DLD1 (cell line): ENCODE results near the gene CD7.

Experiments used
- in situ Hi-C: cut with HindIII; loops from 2 replicates; pipeline ENCODE4 v1.10.0; 2017; ENCODE audit warnings: low sequenced_read_pairs

Gene CD7

DNA sequence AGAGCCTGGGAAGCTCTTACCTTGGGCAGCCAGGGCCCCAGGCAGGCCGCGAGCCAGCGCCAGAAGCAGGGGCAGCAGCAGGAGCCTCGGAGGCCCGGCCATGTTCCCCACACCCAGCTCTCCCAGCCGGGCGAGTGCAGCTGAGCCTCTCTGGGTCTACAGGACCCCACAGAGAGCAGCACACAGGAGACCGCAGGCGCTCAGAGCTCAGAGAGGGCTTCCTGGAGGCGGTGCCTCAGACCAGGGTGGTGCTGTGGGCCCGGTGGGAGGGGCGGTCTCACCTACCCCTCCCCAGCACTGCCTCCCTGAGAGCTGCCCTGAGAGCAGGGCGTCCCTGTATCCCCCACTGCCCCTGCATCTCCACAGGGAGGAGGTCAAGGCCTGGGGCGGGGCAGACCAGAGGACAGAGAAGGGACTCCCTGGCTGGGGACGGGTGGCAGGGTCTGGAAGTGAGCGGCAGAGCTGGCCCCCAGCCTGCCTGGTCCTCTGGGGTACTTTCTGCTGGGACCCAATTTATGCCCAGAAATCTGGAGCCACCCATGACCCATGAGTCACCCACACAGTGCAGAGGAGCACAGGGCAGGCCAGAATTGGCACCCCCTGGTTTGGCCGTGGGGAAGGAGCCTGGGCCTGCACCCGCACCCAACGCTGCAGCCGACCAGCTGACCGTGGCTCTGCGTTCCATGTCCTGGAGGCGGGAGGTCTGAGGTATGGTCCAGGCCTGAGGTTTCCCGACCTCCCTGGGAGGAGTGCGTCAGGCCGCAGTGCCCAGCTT, at the start of gene CD7:
Gene CD7, minus strand, starts transcription at position 215 of the 775 bp plus-strand sequence. Its CDS starts 113 bp downstream, at position 102.
- in situ Hi-C loops, result no loop called here

GRCh38 chr17:82366749-82367148, 49.3 kb upstream of the CD7 start:
- in situ Hi-C loops, result loop anchor here (10.0 kb wide), 1 partner anchor 48 kb away; the partner anchor contains the start of genes HEXD and OGFOD3

- in situ Hi-C loops, result loop anchor here (10.0 kb wide), 1 partner anchor 49 kb away; the partner anchor contains the start of genes HEXD and OGFOD3
Observed at GRCh38 chr17:82365606-82366295, 48.3 kb upstream of the CD7 start.

DNA sequence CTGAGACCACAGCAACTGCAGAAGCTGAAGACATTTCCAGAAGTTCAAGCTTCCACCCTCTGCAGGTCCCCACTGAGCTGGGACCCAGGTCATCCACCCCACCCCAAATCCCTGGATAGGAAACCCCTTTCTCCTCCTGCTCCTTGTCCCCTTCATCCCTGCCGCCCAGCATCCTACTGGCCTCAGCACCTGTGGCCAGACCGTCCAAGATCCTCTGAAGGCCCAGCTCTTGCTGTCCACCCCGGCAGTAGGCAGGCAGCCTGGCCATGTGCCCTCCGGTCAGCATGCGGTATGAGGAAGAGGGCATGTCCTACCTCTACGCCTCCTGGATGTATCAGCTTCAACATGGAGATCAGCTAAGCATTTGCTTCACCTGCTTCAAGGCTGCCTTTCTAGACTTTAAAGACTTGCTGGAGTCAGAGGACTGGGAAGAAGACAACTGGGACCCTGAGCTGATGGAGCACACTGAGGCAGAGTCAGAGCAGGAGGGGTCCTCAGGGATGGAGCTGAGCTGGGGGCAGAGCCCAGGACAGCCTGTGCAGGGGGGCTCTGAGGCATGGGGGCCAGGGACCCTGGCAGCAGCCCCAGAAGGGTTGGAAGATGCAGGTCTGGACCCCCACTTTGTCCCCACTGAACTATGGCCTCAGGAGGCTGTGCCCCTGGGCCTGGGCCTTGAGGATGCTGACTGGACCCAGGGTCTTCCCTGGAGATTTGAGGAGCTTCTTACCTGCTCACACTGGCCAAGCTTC, 44.7 kb upstream of the CD7 start:
- in situ Hi-C loops, result loop anchor here (10.0 kb wide), 1 partner anchor 53 kb away; the partner anchor contains the start of genes HEXD and OGFOD3

GRCh38 chr17:82359451-82360074, 42.2 kb upstream of the CD7 start:
- in situ Hi-C loops, result loop anchor here (10.0 kb wide), 1 partner anchor 55 kb away; the partner anchor contains the start of genes HEXD and OGFOD3

GRCh38 chr17:82358465-82359350, 41.3 kb upstream of the CD7 start, which contains the start of gene TEX19:
TSS of gene TEX19 (plus strand) at chr17:82359247. CDS start at chr17:82362151, 2,904 bp downstream.
- in situ Hi-C loops, result no loop called here

- in situ Hi-C loops, result no loop called here
Observed at GRCh38 chr17:82357394-82357793, 40.0 kb upstream of the CD7 start.

GRCh38 chr17:82356845-82357355, 39.5 kb upstream of the CD7 start:
- in situ Hi-C loops, result no loop called here

DNA sequence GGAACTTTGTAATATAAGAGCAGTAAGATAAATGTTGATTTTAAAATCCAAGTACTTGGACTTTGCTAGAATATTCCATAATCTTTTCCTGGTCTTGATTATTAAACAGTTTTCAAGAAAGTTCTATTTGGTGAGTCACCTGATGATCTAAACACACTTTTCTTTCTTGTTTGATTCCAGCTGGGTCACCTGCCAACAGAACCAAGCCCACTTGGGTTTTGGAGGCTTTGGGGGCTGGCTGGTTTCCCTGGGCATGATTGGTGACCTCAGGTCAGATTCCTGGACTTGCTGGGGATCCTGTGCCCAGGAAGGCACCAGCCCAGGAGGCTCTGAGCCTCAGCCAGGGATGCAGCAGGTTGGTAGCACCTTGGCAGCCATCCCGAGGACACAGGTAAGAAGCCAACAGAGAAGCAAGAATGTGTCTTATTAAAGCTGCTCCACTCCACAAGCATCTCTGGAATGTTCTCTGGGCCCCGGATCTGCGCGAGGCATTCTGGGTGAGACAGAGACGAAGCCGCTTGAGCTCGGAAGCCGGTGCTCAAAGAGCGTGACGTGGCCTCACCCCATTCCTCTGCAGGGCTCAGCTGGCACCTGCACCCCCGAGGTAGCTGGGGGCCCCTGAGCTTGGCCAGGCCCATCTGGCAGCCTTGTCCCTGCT, 38.5 kb upstream of the CD7 start:
- in situ Hi-C loops, result no loop called here

DNA sequence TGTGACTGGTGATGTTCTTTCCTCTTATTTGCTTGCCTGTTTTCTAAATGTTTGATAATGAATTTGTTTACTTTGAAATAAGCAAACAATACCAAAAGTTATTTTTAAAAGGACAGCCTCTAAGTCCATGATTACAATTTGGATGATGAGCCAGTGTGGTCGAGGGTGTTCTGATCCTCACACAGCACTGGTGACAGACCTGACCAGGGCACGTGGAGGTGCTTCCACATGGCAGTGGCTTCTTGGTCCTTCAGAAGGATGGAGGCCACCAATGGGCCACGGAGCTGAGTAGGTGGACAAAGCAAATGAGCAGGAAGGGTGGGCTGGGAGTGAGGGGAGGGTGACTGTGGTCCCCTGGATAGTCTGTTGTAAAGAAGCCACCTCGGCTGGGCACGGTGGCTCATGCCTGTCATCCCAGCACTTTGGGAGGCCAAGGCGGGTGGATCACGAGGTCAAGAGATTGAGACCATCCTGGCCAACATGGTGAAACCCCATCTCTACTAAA, 37.4 kb upstream of the CD7 start:
- in situ Hi-C loops, result no loop called here

DNA sequence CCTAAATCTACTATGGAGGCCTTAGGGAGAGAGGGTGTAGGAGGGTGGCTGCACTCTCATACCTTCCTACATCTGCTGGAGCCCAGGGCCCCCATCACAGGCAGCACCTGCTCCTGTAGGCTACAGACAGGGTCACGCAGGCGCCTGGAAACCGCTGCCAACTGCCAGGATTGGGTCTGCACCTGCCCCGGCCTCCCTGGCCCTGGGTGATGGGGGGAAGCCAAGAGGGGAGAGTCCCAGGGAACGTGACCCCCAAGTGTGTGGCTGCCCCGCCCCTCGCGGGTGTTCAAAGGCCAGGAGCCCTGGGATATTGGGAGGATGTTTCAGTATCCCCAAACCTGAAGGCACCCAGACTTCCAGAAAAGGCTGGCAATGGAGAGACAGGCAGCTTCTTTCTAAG, 36.1 kb upstream of the CD7 start:
- in situ Hi-C loops, result no loop called here

GRCh38 chr17:82351713-82352488, 34.5 kb upstream of the CD7 start:
- in situ Hi-C loops, result no loop called here

DNA sequence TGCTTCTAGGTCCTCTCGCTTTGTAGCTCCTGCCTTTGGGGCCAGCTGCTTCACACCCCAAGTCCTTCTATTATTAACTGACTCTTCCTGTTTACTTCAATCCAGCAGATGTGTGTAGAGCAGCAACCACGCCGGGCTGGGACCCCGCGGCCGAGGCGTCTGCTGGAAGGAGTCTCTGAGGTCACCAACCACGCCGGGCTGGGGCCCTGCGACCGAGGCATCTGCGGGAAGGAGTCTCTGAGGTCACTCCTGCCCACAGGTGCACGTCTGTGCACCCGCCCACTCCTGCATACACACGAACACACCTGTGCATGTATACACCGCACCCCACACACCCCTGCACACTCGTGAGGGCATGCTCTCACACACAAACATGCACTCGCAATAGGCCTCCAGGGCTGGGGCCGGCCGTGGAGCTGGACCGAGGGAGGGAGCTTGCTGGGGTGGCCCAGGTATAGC, 33.9 kb upstream of the CD7 start:
- in situ Hi-C loops, result no loop called here

DNA sequence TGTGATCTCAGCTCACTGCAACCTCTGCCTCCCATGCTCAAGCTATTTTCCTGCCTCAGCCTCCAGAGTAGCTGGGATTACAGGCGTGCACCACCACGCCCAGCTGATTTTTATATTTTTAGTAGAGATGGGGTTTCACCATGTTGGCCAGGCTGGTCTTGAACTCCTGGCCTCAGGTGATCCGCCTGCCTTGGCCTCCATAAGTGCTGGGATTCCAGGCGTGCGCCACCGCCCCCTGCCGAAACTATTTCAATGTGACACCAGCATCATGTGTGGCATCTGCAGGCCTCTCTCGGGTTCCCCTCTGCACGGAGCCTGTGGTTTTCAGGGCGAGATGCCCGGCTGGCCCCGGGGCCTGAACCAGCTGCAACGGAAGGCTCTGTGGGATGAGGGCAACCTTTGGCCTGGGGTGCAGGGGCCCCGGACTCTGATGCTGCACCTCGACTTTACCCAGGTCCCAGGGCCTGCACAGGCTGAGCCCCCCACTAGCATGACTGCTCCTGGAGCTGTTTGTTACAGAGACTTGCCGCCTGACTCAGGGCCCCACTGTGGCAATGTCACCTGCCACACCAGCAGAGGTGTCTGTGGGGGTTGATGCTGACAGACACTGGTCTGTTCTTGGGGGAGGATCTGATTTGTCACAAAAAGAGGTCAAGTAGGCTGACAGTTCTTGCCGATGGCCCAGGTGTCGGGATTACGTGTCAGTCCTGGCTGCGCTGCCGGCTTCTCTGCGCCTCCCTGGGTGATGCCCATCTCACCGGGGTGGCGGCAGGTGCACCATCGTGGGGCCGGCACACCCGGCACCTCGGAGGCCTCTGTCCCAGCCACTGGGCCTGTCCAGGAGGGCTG, 33.0 kb upstream of the CD7 start:
- in situ Hi-C loops, result no loop called here

DNA sequence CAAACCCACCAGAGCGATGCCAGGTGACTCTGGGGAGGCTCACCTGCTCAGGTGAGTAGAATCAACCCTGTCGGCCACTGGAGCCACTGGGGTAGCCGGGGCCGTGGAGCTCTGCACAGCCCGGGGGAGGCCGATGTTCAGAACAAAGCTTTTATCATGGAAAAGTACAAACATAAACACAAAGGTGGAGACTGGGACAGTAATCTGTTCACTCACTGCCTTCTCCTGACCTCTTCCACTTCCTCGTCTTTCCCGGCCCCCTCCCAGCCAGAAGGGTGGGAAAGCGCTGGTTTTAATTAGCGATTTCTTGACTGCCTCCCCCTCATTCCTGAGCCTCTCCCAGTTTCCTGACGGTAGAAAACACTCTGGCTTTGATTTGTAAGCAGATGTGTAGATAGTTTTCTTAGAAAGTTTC, 31.9 kb upstream of the CD7 start:
- in situ Hi-C loops, result loop anchor here (10.0 kb wide), 1 partner anchor 486 kb away; no protein-coding TSS in a partner anchor

DNA sequence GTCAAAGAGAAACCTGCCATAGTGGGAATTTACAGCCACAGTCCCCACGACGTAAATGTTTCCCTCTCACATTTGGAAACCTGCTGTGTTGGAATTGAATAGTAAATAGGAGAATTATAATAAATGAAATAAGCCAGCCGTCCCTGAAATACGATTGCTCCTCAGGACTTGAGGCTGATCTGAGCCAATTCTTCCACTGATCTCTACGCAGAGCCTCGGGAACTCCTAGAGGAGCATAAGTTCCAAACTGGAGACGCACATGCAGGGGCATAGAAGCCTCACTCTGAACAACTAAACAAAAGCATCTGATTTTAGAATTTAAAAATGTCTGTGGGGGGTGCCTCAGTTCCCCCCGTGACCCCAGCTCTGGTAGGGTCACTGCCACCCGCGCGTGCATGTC, 31.5 kb upstream of the CD7 start:
- in situ Hi-C loops, result loop anchor here (10.0 kb wide), 1 partner anchor 486 kb away; no protein-coding TSS in a partner anchor

- in situ Hi-C loops, result loop anchor here (10.0 kb wide), 1 partner anchor 486 kb away; no protein-coding TSS in a partner anchor
Observed at GRCh38 chr17:82348434-82348833, 31.0 kb upstream of the CD7 start.
